GM19025 (cell line): ENCODE data around the gene LRRC59.
"Not testable (repeated sequence)": the region's sequence is repeated elsewhere in the genome, so short reads cannot be mapped to it uniquely, and the experiment has no call there.

Experiments used
- ATAC-seq: cut with Tn5 transposase; IDR thresholded peaks from one replicate; pipeline ENCODE4 v1.9.1; 2021; ENCODE audit warnings: mild to moderate bottlenecking, low read depth, moderate library complexity; ENCODE audit not compliant: unreplicated experiment

Gene LRRC59

DNA sequence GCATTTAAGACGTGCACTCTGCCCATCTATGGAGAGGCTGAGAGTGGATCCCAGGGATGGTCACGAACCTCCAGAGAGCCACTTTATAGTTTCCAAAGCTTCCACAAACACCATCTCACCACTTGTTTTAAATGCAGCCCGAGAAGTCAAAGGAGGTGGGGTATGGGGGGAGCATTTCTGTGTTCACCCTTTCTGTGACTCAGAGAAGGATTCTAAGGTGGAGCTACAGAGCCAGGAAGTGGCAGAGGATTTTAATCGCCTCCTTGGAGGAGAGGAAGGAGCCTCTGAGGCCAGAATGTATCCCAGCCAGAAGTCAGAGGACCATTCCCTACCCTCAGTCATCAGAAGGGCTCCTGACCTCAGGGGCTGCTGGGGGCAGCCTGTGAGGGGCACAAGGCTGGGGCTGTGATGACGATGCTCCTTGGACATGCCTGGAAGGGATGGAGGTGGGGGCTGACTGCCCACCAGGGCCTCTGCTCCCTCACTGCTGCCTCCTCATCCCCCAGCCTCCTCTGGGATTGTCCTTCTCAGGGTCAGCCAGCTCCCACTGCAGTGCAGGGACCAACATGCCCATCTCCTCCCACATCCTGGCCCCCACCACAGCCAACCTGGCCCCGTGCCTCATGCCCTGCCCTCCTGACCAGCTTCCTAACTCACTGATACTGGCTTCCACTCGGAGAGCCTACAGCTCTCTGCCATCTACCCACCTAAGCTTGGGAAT is 48.6 kb downstream of the LRRC59 start:
- no peak for ATAC-seq

DNA sequence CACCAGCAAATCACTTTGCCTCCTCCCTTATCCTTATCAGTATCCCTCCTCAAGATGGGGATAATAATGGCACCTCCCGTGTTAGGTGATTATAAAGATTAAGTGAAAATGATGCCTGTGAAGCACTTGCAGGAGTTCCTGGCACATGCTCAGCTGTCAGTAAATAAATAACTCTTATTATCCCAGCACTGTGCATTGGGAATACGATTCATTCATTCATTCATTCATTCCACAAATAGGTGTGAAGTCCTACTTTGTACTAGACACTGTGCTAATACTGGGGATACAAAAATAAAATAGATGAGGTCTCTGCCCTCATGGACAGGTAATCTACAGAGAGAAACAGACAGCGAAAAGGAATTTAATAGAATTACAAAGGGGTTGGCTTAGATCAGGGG is 49.4 kb downstream of the LRRC59 start:
- ATAC-seq = no peak

DNA sequence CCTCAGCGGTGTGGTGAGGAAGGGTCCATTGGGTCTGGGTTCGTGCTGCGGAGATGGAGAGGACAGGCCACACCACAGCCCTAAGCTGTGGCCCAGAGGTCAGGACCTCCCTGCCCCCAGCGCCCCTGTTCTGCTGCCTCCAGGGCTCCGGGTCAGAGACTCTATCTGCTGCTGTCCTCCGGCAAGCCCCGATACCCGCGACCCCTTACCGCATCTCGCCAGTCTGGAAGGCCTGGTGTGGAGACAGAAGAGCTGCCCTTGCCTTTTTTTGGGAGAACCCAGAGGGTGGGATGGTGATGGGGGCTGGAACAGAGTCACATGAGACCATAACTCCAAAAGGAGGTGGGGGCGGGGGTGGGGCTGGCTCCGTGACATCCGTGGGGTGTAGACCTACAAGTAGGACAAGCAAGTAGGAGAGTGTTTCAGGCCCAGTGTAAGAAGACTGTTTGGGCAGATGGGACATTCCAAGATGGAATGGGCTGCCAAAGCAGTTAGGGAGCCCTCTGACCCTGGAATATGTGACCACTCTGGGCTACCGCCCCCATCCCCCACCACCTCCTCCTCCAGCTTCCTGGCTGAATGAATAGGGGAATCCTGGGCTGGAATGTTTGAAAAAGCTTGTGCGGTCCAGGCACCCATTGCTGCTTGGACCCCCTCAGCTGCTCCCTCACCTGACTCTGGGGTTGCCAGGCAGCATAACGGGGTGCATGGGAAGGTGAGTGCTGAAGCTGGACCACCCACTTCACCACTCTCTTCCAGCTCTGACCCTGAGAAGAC is 50.0 kb downstream of the LRRC59 start:
- ATAC-seq = no peak

DNA sequence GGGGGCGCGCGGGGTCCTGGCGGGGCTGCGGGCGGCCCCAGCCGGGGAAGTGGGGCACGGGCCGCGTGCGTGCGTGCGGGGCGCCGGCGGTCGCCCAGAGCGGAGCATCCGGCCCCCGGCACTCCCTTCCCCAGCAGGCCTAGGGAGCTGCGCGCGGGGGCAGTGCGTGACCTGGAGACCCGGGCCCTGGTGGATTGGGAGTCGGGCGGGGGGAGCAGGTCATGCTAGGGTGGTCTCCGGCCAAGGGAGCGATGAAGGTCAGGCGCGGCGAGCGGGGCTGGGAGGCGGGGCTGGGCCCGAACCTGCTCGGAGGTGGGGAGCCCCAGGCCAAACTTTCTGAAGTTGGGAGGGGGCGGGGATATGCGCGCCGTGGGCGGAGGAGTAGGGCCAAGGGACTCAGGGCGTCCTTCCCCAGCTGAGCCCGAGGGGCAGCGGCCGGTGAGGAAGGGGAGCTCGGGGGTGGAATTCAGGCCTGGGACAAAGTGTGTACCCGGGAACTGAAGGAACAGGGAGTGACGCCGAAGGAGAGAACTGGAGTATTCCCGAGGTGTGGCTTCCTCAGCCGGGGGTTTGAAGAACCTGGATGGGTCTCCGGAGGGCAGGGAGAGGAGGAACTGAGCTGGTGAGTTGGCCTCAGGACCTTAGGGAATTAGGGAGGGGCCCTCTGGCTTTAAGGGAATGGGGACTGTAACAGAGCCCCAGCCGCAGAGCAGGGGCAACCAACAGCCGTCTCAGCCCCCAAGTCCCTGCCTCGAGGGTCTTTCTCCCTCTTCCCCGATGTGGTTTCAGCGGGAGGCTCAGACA is 50.8 kb downstream of the LRRC59 start:
- peak; percentile 55 for ATAC-seq

DNA sequence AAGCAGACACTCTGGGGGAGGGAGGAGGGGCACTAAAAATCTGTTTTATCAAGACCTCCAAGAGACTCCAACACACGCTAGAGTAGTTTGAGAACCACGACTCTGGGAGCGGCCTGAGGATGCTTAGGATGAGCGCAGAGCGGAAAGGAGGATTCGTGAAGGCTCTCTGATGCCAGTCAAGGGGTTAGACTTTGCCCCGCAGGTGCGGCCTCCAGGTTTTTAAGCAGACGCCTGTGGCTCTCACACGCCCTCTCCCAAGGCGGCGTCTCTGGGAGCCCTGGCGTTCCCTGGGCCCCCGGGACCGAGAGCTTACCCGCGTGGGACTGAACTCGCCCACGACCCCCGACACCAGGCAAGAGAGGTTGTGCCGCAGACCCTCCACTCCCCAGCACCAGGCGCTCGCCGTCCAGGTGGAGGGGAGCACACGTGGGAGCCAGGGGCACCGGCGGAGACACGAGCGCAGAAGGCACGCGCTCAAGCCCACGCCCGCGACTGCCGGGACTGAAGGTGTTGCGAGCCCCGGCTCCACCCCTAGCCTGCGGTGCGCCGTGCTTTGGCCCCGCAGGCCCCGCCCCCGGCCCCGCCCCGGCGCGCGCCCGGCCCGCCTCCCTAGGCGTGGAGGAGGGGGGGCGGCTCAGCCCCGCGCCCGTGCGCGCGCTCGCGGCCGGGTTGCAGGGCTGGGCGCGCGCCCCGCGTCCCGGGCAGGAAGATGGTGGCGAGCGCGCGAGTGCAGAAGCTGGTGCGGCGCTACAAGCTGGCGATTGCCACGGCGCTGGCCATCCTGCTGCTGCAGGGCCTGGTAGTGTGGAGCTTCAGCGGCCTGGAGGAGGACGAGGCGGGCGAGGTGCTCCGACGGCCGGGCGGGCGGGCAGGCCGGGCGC is 51.7 kb downstream of the LRRC59 start, which contains the start of gene XYLT2:
TSS of gene XYLT2 (plus strand) at position 695 of the 881 bp plus-strand sequence. CDS start at position 710, 15 bp downstream.
- peak; percentile 80 for ATAC-seq

DNA sequence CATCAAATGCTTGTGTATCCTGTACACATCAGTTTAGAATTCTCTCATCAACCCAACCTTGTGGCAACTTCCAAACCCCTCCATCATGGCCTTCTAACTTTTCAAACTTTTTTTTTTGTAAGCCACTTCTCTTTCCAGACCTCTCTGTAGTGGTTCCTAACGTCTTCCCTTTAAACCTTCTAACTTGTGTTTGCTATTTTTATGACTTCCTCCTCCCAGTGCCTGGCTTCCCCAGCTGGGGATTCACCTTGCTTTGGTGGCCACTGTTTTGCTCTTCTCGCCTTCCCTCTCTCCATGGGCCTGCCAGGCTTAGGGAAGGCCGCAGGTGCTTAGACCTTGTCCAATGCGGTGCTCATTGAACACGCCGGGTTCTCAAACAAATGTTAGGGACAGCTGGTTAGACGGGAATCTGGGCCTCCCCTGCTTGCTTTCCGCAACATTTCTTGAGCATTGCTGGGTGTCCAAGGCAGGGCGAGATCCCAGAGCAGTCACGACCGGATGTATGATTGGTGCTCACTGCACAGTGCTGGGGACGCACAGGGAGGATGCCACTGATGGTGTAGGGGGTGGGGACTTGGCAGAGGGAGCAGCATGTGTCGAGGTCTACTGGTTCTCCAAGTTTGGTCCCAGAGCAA is 52.5 kb downstream of the LRRC59 start:
- ATAC-seq = no peak

DNA sequence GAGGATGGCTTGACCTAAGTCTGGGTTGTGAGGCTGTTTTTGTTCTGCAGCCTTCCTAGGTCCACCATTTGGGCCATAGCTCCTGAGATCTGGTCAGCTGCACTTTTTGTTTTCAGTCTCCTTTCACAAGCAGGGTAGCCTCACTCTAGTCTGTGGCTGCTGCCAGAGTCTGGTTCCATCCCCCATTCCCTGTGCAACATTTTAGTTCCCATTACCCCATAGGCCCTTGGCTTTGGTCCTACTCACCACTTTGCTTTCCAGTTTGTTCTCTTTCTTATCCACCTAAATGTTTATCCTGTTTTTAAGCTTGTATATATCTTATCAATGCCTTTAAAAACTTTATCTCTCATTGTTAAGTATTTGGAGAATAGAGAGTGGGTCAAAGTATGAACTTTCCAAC is 57.9 kb downstream of the LRRC59 start:
- no peak for ATAC-seq

DNA sequence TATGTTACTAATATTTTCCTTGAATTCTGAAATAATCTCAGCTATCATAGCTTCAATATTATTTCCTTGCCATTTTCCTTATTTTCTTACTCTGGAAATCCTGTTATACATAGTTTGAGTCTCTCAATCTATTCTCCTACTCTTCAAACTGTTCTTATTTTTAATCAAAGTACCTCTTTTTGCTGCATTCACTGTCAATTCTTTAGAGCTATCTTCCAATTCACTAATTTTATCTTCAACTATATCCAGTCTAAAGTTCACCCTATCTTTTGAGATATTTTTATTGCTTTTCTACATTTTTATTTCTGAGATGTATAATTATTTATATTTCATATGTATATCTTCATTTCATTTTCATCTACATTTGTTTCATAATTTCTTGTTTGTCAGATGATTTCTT is 58.7 kb downstream of the LRRC59 start:
- ATAC-seq = no peak

DNA sequence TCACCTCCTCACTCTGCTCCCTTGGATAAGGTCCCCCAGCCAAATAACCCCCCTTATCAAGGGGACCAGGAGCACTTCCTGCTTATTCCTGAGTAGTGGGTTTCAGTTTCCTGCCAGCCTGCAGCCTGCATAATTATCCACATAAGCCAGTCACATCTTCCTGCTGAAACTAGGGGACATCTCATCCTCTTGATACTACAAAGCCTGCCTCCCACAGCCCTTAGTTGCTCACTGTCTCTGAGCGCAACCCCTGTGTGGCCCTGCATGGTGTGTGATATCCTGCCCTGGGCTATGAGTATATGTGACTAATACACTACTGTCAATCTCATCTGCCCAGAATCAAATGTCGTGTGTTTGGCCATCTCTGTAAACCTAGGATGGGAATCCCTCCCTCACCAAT is 59.4 kb downstream of the LRRC59 start:
- no peak for ATAC-seq

DNA sequence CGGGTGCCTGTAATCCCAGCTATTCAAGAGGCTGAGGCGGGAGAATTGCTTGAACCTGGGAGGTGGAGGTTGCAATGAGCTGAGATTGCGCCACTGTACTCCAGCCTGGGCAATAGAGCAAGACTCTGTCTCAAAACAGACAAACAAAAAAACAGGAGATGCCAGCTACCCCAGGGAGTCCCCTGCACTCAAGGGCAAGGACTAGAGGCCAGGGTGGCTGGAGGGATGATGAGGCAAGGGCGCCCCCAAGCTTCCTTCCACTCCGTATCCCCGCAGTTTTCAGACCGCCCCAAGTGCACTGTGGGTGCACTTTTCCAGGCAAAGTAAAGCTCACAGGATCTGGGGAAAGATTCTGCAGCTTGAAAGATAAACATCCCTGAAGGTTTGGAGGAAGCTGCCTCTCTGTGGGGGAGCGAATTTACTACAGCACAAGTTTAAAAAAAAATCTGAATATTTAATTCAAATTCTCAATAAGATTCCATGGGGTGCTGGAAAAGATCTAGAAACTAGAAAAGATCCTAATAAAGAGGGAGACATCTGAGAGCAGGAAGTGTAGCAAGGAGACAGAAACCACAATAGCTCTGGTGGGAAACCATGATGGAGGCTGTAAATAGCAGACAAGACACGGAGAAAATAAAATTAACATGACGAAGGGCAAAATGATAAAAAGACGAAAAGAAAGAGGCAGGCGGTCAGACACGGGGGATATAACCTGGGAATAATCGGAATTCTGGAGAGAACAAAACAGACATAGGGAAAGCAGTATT is 63.8 kb downstream of the LRRC59 start:
- ATAC-seq = not testable (repeated sequence)

DNA sequence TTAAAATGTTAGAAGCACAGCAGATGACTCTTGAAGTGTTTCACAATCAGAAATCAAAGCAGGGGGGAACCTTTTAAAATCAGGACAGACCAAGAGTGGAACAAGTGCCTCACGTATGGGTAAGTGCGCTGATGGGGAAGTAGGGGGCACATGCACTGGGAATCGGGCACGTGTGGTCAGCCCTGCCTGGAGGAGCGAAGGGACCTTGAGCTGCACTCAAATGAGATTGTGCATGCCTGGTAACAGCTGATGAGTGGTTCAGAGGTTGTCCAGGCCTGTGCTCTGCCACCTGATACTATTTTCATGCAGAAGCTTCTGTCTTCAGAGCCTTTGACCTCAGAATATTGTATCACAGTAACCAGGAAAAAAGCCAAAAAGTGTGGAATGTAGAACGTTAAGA is 65.1 kb downstream of the LRRC59 start:
- no peak for ATAC-seq
